KOPT-K1 (cell line): Measurements from ENCODE around the gene MARCHF2.

Source experiments
- H3K27ac ChIP-seq: fragments of 200-600 bp; sonication (generic); 2 replicates; pipeline ENCODE4 v1.5.1; 2016; ENCODE audit warnings: antibody characterized with exemption, mild to moderate bottlenecking, low read depth, low read length; ENCODE audit not compliant: poor library complexity, severe bottlenecking
- H3K36me3 ChIP-seq: fragments of 200-600 bp; sonication (generic); 2 replicates; pipeline ENCODE4 v1.5.1; 2017; ENCODE audit warnings: antibody characterized with exemption, mild to moderate bottlenecking, low read length, moderate library complexity; ENCODE audit not compliant: insufficient read depth
- H3K9me3 ChIP-seq: fragments of 200-600 bp; sonication (generic); 2 replicates; pipeline ENCODE4 v1.5.1; 2017; ENCODE audit warnings: antibody characterized with exemption, low read length, mild to moderate bottlenecking; ENCODE audit not compliant: insufficient read depth, poor library complexity, severe bottlenecking

Gene MARCHF2

DNA sequence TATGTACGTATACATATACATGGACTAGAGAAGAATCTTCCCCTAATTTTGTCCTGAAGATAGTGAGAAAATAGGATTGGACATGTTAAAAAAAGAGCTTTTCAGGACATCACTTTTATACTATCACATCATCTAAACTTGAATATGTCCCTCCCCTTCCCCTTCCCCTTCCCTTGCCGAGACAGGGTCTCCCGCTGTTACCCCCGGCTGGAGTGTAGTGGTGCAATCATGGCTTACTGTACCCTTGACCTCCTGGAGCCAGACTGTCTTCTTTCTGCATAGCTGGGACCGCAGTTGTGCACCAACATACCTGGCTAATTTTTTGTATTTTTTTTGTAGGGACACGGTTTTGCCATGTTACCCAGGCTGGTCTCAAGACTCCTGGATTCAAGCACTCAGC lies 38.3 kb downstream of the MARCHF2 start:
- Histone ChIP-seq H3K27ac (no peak overlapping the region), H3K36me3 (peaks cover 91% of the 10 kb centered on the region), H3K9me3 (no peaks in the 10 kb centered on the region)

DNA sequence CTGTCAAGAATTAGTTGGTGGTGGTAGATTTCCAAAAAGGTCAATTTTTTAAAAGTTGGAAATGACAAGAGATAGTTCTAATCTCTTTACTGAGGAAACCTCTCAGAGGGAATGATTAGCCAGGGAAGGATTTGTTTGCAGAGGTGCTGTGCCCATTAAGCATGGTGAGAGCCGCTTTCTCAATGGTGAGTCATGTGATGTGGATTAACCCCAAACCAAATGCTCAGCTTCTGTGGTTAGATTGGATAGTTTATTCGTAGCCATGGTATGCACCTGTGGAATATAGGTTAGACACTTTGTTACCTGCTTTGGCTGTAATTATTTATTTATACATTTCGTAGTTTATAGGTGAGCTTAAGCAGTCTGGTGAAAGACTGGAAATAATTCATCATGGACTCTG lies 38.8 kb downstream of the MARCHF2 start:
- no peaks in the 10 kb centered on the region for H3K9me3 ChIP-seq
- H3K36me3 ChIP-seq = peaks cover 91% of the 10 kb centered on the region
- no peak overlapping the region for H3K27ac ChIP-seq

DNA sequence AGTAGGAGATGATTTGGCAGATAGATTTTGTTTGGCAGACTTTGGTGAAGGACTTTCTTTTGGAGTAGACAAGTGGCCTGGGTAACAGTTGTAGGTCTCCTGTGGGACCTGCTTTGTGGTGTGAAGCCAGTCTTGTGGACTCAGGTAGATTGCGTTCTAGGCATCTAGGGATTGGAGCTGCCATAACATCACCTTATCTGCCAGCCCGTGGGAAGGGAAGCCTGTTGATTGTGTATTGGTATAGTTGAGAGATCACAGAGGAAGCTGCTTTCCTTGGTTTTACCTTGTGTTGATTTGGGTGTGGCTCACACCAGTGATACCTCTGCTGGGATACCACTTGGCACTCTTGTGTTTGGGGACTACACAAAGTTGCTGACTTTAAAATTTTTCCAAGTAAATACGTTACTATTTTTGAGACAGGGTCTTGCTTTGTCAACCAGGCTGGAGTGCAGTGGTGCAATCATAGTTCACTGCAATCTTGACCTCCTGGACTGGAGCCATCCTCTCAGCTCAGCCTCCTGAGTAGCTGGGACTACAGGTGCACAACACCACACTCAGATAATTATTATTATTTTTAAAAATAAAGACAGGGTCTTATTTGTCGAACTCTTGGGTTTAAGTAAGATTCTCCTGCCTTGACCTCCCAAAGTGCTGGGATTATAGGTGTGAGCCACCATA lies 39.5 kb downstream of the MARCHF2 start:
- H3K36me3 ChIP-seq = peaks cover 91% of the 10 kb centered on the region
- H3K9me3 ChIP-seq = no peaks in the 10 kb centered on the region
- H3K27ac ChIP-seq = no peak overlapping the region

DNA sequence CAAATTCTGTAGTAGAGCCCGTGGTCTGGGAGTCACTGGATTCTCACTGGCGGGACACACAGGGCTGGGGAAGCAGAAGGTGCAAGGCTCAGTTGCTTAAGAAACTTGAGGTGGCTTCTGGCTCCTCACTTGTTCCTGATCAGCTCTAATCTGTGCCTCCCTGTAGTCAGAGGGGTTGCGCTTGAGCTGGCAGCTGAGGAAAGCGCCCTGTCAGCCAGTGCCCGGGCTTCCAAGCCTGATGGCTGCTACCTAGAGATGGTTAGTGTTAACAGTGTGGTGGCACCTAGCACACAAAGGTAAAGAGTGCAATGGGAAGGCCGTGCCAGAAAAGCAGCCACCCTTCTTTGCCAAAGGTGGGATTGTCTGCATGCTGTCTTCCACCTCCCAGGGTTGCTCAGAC lies 40.5 kb downstream of the MARCHF2 start:
- no peak overlapping the region for H3K27ac ChIP-seq
- peaks cover 95% of the 10 kb centered on the region for H3K36me3 ChIP-seq
- no peaks in the 10 kb centered on the region for H3K9me3 ChIP-seq

DNA sequence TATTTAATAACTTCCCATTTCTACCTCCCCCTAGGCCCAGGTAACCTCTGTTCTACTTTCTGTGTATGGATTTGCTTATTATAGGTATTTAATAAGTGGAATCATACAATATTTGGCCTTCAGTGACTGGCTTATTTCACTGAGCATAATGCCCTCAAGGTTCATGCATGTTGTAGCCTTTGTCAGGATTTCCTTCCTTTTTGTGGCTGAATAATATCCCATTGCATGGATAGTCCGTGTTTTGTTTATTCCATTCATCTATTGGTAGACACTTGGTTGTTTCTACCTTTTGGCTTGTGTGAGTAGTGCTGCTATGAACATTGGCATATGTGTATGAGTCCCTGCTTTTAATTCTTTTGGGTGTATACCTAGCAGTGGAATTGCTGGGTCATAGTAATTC lies 41.1 kb downstream of the MARCHF2 start:
- Histone ChIP-seq H3K9me3 (no peaks in the 10 kb centered on the region), H3K36me3 (peaks cover 95% of the 10 kb centered on the region), H3K27ac (no peak overlapping the region)

DNA sequence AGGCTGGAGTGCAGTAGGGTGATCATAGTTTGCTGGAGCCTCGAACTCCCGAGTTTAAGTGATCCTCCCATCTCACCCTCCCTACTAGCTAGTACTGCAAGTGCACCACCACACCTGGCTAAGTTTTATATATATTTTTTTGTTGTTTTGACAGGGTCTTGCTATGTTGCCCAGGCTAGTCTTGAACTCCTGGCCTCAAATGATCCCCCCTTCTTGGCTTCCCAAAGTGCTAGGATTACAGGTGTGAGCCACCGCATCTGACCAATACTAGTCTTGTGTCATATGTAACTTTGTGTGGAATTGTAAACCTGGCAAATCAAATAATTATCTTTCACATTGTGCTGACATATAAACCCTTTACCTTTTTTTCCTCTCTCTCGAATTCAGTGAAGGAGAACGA lies 41.9 kb downstream of the MARCHF2 start:
- Histone ChIP-seq H3K9me3 (no peaks in the 10 kb centered on the region), H3K36me3 (peaks cover 97% of the 10 kb centered on the region), H3K27ac (no peak overlapping the region)

DNA sequence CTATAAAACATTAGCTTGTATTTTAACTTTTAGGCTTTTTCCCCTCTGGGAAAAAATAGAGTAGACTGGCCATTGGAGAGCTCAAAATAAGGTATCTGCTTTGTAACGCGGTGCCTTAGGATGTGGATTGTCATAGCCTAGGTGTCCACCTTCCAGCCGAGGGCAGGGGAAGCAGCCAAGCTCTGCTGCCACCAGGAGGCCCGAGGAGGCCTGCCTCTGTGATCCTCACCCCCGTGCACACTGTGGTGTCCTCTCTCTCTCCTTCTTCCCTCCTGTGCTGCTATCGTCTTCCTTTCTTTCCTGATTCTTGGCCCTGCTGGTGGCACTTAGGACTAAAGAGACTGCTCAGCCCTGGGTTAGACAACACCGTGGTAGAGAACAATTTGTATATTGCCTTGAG lies 43.0 kb downstream of the MARCHF2 start:
- no peaks in the 10 kb centered on the region for H3K9me3 ChIP-seq
- H3K27ac ChIP-seq = no peak overlapping the region
- peaks cover 100% of the 10 kb centered on the region for H3K36me3 ChIP-seq

DNA sequence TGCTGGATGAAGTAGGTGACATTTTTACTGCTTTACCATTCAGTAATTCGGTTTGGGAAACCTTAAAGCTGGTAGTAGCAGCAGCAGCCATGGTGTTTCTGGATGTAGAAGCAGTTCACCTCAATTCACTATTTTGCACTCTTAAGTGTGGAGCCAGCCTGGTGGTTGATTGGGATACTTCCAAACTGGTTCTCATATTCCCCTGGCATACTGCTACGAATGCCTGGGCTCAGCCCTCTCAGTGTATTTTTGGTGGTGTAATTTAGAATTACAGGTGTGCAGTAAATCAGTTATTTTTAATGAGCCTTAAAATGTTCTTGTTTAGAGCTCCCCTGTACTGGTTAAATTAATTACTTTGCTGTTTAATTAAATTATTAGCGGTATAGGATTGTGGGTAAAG lies 44.1 kb downstream of the MARCHF2 start:
- H3K36me3 ChIP-seq = peaks cover 100% of the 10 kb centered on the region

DNA sequence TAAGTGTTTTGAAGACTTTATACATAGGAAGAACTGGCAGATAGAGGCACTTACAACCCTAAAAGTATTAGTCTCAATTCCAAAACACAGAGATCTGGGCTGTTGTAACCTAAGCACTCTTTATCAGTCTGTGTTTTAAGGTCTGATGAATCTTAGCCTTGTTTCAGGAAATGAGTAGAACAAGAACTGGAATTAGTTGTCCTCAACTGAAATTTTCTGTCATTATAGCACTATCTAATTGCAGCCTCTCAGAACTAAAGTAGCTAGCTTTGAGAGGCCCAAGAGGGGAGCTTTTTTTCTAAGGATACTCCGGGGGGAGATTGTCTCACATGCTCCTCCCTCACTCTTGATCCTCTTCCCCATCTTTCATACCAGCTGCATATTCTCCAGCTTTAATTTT lies 44.7 kb downstream of the MARCHF2 start:
- peaks cover 100% of the 10 kb centered on the region for H3K36me3 ChIP-seq
- no peak overlapping the region for H3K27ac ChIP-seq
- no peaks in the 10 kb centered on the region for H3K9me3 ChIP-seq

More for the DNA sequence above, 44.1 kb downstream of the MARCHF2 start:
- H3K27ac ChIP-seq = no peak overlapping the region
- H3K9me3 ChIP-seq = no peaks in the 10 kb centered on the region

DNA sequence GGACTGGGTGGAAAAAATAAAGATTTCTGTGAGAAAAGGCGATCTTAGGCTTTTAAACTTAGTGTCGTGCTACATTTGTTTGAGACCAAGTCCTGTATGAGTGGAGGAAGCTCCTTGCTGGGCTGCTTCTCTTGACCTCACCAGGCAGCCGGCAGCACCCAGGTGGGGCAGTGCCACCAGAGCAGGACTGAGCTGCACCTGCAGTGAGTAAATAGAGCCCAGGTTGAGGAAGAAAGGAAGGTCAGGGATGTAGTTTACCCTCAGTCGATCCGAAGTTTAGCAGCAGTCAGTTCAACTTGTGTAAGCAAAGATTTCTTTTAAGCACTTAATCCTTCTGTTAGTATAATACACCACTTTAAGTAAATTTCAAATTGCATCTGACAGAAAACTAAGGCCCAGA lies 45.3 kb downstream of the MARCHF2 start:
- H3K9me3 ChIP-seq = no peaks in the 10 kb centered on the region
- no peak overlapping the region for H3K27ac ChIP-seq
- H3K36me3 ChIP-seq = peaks cover 100% of the 10 kb centered on the region

DNA sequence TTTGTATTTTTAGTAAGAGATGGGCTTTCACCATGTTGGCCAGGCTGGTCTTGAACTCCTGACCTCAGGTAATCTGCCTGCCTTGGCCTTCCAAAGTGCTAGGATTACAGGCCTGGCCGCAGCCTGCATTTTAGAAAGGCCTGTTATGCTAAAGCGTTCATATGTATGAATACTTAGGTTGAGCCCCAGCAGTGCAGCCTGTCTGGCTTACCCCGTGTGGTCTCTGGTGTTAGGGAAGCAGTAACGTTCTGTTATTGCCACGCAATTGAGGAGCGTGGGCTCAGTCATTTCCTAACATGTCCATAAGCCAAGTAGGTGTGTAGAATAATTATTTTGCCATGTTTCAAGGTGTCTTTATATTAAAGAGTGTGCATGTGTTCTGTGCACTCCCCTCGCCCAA lies 46.0 kb downstream of the MARCHF2 start:
- no peak overlapping the region for H3K27ac ChIP-seq
- H3K9me3 ChIP-seq = no peaks in the 10 kb centered on the region
- H3K36me3 ChIP-seq = peaks cover 100% of the 10 kb centered on the region

DNA sequence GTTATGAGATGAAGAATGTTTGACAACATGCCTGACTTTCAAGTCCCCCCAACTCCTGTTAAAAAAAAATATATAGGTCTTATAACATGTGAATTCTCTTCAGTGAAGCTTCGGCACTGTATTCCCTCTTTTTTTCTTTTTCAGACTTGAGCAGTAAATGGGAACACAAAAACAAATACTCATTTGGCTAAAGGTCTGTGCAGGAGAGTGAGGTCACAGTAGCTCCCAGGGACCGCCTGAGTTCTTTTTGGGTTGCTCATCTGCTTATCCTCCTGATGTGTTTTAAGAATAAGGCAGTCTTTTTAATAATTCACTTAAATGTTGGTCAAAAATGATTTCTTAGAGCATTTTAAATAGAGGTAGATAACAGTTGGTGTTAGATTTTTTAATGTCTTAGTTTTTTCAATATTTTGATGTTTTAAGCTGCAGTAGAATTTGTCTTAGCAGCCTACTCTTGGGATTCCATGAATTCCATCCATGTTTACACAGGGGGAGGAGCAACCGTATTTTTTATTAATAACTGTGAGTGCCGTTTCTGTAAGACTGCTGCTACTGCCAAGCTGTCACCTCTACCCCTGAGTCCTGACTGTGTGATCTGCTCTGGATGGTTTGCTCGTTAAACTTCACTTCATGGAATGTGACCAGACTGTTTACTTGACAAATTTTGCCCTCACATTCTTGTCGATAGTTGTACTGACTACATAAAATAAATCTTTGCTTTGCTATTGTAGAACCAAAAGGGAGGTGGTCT lies 46.6 kb downstream of the MARCHF2 start:
- Histone ChIP-seq H3K36me3 (peaks cover 100% of the 10 kb centered on the region), H3K27ac (no peak overlapping the region), H3K9me3 (no peaks in the 10 kb centered on the region)

DNA sequence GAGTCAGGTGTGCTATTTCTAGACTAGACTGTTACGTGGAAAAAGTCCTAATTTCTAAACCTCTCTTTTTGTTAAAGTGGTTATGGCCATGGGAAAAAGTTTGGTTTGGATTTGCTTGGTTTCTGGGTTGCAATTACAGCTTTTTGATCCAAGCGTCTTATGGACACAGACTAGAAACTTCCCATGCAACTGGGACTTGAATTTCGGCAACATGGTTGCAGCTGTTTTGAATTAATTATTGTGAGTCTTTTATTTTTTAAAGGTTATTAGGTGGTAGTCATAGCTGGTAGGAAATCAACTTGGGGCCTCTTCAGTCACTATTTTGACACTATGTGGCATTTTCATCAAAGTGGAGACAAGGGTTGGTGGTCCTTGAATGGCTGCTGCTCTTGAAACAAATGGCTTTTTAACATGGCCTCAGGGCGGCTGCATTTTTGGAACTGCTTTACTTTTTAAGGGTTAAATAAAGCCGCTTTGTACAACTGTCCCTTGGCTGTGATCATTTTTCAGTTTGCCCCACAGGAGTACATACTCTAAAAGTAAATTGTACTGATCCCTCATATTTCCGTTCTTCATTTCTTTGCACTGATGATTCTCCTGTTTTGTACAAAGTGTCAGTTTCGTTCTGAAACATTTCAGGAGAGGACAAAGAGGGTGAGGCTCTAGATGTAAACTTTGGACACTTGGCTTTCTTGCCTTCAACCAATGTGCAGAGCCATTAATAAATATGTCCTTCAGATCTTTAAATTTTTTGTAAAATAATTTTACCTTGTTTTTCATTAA lies 47.6 kb downstream of the MARCHF2 start:
- Histone ChIP-seq H3K27ac (no peak overlapping the region), H3K9me3 (no peaks in the 10 kb centered on the region), H3K36me3 (peaks cover 100% of the 10 kb centered on the region)

DNA sequence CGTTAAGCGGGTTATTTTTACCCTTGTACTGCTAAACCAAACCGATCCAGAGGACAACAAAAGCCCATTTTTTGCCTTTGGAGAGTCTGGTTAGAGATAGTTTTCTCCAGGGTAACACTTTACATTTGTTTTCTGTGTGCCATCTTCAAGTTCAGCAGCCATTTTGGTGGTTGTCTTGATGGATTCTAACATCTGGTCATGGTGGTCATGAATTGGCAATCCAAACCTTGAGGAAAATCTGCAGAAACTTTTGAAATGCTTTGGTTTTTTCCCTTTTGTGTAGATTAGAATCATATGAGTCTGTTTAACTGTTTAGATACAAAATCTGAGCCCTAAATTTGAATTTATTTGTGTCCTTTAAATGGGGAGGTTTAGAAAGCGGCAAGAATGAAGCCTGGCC lies 48.3 kb downstream of the MARCHF2 start:
- Histone ChIP-seq H3K36me3 (peaks cover 100% of the 10 kb centered on the region), H3K27ac (no peak overlapping the region), H3K9me3 (no peaks in the 10 kb centered on the region)

DNA sequence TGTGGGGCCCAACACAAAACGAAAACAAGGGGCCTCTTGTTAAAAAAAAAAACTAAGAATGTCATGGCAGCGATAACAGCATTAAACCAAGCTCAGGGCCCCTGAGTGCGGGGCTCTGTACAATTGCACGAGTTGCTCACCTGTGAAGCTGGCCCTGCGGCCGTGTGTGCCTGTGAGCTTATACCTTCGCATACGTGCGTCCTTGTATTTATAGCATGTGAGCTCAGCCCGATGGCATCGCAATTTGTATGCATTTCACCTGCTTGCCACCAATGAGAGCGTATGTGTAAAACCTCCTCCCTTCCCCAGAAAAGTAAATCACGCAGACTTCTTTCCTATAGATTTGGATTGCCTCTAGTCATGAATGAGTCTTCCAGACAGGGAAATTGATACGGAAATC lies 48.8 kb downstream of the MARCHF2 start:
- no peak overlapping the region for H3K27ac ChIP-seq
- peaks cover 100% of the 10 kb centered on the region for H3K36me3 ChIP-seq

More for the DNA sequence above, 48.8 kb downstream of the MARCHF2 start:
- H3K9me3 ChIP-seq = no peaks in the 10 kb centered on the region
